ENCODE measurements around the gene USE1. TPM values are rescaled to one million over a fixed set of nuclear protein-coding genes. Genes with fewer than 3 reads are reported as not detected.

Gene USE1
- polyA plus RNA-seq, 3 donors = 21.6 to 33.7 (median 30.9) TPM

GRCh38 chr19:17246681-17247425, 31.7 kb downstream of the USE1 start:
- no peak for DNase-seq (ENCODE audit: extremely low read depth in 1 of 11, low read depth in 9 of 11, low spot score in 4 of 11)

- DNase-seq (ENCODE audit: extremely low read depth in 1 of 11, low read depth in 9 of 11, low spot score in 4 of 11) = no peak
Observed at GRCh38 chr19:17248011-17248776, 33.0 kb downstream of the USE1 start.

GRCh38 chr19:17249887-17250548, 34.9 kb downstream of the USE1 start:
- DNase-seq (ENCODE audit: extremely low read depth in 1 of 11, low read depth in 9 of 11, low spot score in 4 of 11) = no peak

- no peak for DNase-seq (ENCODE audit: extremely low read depth in 1 of 11, low read depth in 9 of 11, low spot score in 4 of 11)
Observed at GRCh38 chr19:17254636-17255035, 39.5 kb downstream of the USE1 start.

GRCh38 chr19:17255150-17255621, 40.0 kb downstream of the USE1 start:
- no peak for DNase-seq (ENCODE audit: extremely low read depth in 1 of 11, low read depth in 9 of 11, low spot score in 4 of 11)

- DNase-seq (ENCODE audit: extremely low read depth in 1 of 11, low read depth in 9 of 11, low spot score in 4 of 11) = no peak
Observed at GRCh38 chr19:17256130-17256529, 41.0 kb downstream of the USE1 start.

- no peak for DNase-seq (ENCODE audit: extremely low read depth in 1 of 11, low read depth in 9 of 11, low spot score in 4 of 11)
Observed at GRCh38 chr19:17259118-17259780, 44.1 kb downstream of the USE1 start.

GRCh38 chr19:17259934-17260333, 44.8 kb downstream of the USE1 start:
- DNase-seq (ENCODE audit: extremely low read depth in 1 of 11, low read depth in 9 of 11, low spot score in 4 of 11) = no peak

GRCh38 chr19:17260842-17261325, 45.7 kb downstream of the USE1 start:
- peak in 1 of 11 donors; percentile 56 for DNase-seq (ENCODE audit: extremely low read depth in 1 of 11, low read depth in 9 of 11, low spot score in 4 of 11)

GRCh38 chr19:17262557-17262956, 47.4 kb downstream of the USE1 start:
- DNase-seq (ENCODE audit: extremely low read depth in 1 of 11, low read depth in 9 of 11, low spot score in 4 of 11) = no peak

- no peak for DNase-seq (ENCODE audit: extremely low read depth in 1 of 11, low read depth in 9 of 11, low spot score in 4 of 11)
Observed at GRCh38 chr19:17263712-17264640, 48.8 kb downstream of the USE1 start.

GRCh38 chr19:17264641-17264979, 49.5 kb downstream of the USE1 start, which contains the start of gene USHBP1:
Gene USHBP1, minus strand, starts transcription at chr19:17264745. Its CDS starts 446 bp downstream, at chr19:17264299.
- DNase-seq (ENCODE audit: extremely low read depth in 1 of 11, low read depth in 9 of 11, low spot score in 4 of 11) = no peak

GRCh38 chr19:17266026-17266425, 50.9 kb downstream of the USE1 start:
- no peak for DNase-seq (ENCODE audit: extremely low read depth in 1 of 11, low read depth in 9 of 11, low spot score in 4 of 11)

- DNase-seq (ENCODE audit: extremely low read depth in 1 of 11, low read depth in 9 of 11, low spot score in 4 of 11) = no peak
Observed at GRCh38 chr19:17266589-17266974, 51.4 kb downstream of the USE1 start.

- DNase-seq (ENCODE audit: extremely low read depth in 1 of 11, low read depth in 9 of 11, low spot score in 4 of 11) = peak; percentile 85 to 98 (median 96)
Observed at GRCh38 chr19:17266975-17267788, 52.0 kb downstream of the USE1 start, which contains the start of gene BABAM1. Gene BABAM1, plus strand, starts transcription at chr19:17267443. Its CDS starts 1,364 bp downstream, at chr19:17268807.

GRCh38 chr19:17268754-17269153, 53.6 kb downstream of the USE1 start:
- no peak for DNase-seq (ENCODE audit: extremely low read depth in 1 of 11, low read depth in 9 of 11, low spot score in 4 of 11)

Measured in renal cortex interstitium (tissue), 11 donors.